NCI-H748 treated with DMSO at 0.1 percent for 48 hours (cell line): Measurements from ENCODE around the gene RAP1GAP2.

Experiments used
- DNase-seq: peaks from one replicate; lab custom pipeline; 2025; lab: John Stamatoyannopoulos, UW

Gene RAP1GAP2

DNA sequence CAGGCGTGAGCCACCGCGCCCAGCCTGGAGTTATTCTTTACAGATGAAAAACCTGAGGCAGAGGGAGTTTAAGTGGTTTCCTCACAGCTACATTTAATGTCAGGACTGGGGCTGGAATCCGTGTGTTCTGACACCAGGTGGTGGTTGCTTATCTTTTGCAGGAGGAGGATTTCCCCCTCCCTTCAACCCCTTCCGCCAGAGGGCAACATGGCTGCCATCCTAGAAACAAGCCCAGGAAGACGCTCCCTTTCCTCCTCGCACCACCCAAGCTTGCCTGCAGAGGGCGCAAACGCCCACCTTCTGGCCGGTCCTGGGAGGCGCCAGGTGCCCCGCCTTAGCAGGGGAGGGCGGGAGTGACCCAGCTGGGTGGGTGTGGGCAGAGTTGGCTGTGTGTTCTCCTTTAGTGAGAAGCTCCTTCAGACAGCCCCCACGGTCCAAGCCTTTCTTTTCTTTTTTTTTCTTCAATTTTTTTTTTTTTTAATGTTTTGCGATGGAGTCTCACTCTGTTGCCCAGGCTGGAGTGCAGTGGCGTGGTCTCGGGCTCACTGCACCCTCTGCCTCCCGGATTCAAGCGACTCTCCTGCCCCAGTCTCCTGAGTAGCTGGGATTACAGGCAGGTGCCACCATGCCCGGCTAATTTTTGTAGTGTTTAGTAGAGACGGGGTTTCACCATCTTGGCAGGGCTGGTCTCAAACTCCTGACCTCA, 9.9 kb upstream of the RAP1GAP2 start:
- peak; percentile 90 for DNase-seq

DNA sequence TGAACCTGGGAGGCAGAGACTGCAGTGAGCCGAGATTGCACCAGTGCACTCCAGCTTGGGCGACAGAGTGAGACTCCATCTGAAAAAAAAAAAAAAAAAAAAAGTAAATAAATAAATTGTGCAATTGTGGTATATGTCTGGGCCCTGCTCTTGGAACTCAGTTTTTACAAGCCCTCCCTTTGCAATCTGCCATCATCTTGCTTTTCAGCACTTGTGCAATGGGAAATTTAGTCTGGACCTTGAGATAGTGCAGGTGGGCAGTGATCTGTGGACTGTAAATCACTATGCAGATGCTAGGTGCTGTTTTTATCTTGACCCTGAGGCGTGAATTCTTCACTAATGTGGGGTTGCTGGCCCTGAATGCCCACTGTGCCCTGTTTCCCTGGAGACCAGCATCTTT, 6.5 kb upstream of the RAP1GAP2 start:
- no peak for DNase-seq

DNA sequence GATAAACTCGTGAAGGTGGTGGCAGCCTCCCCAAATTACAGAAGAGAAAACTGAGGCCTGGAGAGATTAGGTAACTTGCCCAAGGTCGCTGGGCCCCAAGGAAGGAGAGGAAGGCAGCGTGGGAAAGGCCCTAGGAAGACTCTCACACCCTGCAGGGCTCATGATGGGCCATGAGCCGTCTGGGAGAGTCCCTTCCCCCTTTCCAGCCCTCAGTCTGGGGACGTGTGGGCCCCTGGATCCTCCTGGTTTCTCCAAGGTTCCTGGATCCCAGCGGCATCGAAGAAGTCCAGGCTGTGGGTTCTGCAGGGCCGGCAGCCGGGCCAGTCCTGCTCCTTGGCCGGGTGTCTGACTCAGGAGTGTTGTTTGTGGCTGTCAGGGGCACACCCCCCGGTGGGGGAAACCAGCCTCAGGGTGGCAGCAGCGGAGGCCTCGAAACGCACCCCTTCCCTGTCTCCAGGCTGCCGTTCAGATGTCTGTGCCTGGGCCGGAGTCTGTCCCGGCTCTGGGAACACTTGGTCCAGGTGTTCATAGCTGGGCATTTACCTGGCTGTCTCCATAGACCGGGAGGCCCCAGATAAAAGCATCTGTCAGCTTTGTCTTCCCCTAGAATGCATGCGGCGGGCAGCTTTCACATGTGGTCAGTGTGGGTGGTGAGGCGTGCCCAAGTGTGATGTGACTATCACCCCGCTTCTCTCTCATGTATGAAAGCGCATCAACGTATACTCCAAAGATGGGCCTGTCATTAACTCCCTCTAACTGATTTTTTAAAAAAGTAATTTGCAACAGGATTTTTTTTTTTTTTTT, 3.7 kb upstream of the RAP1GAP2 start:
- no peak for DNase-seq

DNA sequence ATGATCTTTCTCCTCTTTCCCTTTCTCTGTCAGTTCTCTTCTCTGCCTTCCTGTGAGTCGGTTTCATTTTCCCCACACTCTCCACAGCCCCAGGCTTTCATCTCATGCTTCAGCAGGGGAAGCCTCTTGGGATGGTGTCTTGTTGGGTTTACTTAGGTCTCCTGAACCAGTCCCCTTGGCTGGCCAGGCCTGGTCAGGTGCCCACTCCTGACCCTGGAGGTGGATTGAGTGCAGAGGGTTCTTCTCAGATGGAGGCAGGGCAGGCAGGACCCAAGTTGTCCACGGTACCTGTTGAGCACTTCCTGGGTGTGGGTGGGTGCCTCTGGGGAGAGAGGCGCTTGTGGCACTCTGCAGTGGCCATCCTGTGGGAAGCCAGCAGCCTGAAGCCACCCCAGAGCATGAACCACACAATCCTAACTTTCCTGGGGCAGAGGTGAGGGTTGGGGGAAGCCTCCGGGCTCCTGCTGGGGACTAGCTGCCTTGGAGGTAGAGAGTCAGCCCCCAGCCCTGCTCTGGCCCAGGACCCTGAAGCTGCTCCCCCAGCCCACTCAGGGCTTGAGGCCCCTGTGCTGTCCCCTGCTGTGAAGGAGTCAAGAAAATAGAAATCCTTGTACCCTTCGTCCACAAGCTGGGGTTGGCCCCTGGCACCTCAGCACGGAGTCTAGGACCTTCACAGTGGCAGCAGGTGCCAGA, 2.0 kb upstream of the RAP1GAP2 start:
- no peak for DNase-seq

DNA sequence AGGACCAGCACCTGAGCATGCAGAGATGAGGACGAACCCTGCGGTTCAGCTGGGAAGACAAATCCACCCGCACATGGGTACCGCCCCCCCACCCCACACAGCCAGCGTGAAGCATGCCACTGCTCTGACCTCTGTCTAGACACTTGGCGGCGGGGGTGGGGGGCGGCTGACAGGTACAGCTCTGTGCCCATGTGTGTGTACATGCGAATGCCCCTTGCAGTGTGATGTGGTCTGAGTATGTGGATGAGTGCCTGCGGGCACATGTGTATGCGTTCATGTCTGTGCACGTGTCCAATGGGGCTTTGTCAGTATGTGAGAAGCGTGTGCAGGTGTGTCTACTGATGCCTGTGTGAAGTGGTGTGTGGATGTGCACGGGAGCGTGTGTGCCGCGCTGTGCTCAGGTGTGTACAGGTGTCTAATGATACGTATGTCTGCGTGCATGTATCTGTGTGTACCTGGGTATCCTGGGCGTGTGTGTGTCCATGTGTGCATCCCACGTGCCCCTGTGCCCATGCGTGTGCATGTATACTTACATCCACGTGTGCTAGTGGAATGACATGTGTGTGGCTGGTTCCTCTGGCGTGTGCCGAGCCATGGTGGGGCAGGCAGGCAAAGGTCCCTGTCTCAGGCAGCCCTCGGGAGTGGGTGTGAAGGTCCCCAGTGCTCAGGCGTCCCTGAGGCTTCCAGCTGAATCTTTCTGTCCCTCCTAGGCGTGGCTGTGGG, 636 bp upstream of the RAP1GAP2 start:
- no peak for DNase-seq

DNA sequence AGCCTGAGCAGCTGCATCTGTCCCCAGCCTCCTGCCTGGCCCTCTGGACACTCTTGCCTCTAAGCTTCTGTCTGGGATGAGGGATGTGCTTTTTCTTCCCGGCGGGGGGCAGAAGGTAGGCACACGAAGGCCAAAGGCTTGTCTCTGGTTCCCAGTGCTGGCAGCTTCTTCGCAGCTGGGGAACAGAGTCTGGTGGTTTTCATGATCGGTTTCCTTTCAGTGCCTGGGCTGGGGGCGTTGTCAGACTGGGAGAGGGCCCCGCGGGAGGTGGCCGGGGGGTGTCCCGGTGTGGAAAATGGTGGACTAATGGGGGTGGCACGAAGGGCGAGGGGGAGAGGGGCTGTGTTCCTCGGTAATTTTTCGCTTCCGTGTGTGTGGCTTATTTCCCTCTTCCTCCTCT, 988 bp downstream of the RAP1GAP2 start:
- DNase-seq, result no peak

DNA sequence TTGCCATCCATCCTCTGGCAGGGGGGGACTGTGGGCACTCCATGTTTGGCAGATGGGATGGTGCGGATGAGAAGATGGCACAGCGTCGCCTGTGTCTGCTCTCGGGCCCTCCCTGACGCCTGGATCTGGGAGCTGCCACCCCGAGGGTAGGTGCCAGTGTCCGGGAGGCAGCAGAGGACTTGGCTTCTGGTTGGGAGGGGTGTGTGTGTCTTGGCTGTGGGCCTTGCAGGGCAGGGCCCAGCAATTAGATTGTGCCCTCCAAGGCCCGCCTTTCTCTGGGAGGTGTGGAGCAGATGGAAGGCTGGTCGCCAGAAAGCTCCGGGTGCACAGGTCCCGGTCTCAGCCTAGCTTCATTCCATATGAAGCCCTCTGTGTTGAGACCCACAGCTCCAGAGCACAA, 1.4 kb downstream of the RAP1GAP2 start:
- no peak for DNase-seq

DNA sequence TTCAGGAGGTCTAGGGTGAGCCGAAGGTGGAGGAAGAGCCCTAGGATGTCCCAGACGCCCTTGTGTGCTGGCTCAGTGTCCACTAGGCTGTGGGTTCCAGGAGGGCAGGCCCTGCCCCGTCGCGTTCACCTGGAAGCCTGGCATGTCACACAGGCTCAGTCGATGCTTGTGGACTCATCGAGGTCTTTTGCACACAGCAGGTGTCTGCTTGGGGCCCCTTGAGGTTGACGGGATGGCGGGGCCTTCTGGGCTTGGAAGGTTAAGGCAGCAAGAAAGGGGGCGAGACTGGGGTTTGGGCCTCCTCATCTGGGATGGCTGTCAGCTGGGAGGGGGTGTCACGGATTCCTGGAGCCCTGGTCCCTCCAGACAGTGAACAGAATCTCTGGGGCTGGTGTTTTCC, 1.9 kb downstream of the RAP1GAP2 start:
- DNase-seq, result no peak

DNA sequence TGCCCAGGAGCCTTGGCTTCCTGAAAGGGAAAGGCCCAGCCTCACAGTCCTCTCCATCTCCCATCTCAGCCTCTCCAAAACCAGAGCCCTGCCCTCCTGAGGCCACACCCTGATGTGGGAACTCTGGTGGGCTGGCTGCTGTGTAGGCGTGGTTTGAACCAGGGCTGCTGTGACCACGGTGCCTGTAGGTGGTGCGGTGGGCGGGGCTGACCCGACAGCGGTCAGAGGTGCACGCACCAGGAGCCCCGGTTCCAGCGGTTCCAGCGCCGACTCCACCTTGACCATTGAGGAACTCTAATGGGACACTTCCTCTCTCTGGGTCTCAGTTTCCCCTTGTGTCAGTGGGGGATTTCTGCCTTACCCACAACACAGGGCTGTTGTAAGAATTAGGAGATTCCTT, 2.4 kb downstream of the RAP1GAP2 start:
- DNase-seq, result no peak

DNA sequence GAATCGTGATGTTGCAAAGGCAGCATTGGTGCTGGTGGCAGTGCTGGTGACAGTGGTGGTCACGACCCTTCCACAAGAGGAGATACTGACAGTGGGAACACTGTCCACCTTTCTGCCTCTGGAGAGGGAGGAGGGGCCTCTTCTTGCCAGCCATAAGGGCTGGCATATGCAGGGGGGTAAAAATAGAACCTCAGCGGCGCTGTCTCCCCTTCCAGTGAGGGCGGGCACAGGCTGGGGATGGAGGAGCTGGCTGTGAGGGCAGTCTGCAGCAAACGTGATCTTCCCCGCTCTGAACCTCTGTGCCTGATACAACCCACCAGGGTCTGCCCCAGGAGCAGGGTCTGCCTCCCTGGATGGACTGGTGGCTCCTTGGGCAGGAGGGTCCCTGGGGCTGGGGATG, 3.4 kb downstream of the RAP1GAP2 start:
- DNase-seq, result no peak

DNA sequence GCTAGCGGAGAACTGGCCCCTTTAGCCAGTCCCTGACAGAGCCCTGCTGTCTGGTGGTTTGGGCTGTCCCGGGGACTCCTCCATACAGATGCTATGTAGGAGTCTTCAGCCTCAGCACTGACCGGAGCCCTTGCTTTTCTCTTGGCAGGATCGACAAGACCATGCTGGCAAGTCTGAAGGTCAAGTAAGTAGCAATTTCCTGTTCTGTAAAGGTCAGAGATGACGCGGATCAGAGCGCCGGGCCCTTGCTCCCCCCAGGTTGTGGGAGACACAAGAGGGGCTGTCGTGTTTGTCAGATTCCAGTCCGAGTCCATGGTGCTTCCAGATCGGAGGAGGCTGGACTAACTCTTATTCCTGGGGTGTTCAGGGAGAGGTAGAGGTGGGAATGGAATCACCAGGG, 4.1 kb downstream of the RAP1GAP2 start:
- DNase-seq, result no peak

DNA sequence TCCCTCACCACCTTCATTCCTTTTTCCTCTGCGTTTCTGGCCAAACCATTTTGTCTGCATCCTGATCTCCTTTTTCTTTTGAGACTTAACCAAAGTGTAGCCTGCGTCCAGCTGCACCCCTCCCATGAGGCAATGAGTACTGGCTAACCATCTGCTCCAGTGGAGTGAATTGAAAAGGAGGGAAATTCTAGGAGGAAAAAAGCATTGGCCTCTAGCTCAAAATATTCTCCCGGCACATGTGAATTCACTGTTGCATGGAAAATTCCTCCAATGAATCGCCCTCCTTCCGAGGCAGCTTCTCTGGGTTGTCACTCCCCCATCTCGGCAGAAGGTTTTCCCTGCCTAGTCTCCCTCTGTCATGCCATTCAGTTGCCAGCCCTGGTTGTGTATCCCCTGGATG, 5.6 kb downstream of the RAP1GAP2 start:
- no peak for DNase-seq

DNA sequence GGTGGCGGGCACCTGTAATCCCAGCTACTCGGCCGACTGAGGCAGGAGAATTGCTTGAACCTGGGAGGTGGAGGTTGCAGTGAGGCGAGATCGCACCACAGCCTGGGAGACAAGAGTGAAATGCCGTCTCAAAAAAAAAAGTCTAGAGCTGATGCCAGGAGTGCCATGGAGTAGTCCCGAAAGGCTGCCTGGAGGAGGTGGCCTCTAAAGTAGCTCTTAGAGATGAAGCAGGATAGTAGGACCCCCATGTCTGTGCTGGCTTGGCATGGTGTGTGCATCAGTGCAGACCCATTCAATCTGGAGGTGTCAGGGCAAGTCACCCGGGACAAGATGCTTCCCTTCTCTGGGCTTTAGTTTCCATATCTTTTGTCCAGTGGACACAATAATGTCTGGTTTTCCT, 6.3 kb downstream of the RAP1GAP2 start:
- no peak for DNase-seq

DNA sequence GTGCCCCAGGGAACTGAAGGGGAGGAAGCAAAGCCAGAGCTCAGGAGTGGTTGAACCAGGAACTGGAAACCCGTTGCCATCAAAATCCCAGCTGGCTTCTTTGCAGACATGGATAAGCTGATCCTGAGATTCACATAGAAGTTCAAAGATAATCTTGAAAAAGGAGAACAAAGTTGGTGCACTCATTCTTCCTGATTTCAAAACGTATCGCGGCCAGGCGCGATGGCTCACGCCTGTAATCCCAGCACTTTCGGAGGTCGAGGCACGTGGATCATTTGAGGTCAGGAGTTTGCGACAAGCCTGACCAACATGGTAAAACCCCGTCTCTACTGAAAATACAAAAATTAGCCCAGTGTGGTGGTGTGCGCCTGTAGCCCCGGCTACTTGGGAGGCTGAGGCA, 7.1 kb downstream of the RAP1GAP2 start:
- DNase-seq, result no peak

DNA sequence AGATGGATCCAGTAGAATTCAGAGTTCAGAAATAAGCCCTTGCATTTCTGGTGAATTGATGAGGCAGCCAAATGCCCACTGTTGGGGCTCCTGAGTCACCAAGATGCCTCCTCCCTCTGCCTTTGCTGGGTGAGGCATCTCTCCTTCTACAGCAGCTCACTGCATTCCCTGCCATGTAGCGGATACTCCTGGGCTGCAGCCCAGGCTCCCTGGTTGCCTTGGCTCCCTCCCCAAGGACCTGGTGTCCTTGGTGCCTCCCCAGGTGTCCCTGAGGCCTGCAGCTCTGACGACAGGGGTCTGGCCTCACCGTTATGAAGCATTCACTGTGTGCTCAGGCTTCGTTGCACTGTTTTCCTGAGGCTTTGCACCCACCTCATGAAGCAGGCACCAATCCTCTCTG, 7.7 kb downstream of the RAP1GAP2 start:
- no peak for DNase-seq

DNA sequence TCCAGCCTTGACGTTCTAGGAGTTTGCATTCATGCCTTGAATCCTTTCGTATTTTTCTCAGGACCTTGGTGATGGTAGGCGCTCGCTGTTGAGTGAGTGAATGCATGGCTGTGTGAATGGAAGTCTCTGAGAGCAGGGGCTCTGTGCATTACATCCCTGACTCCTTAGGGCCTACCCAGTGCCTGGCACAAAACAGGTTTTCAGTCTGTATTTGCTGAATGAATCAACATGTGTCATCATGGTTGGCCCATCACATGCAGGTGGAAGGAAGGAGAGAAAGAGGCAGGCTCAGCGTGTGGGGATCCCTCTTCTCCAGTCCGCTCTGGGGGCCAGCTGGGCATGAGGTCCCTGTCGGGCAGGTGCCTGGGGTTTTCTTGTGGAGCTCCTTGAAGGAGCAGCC, 8.7 kb downstream of the RAP1GAP2 start:
- no peak for DNase-seq

DNA sequence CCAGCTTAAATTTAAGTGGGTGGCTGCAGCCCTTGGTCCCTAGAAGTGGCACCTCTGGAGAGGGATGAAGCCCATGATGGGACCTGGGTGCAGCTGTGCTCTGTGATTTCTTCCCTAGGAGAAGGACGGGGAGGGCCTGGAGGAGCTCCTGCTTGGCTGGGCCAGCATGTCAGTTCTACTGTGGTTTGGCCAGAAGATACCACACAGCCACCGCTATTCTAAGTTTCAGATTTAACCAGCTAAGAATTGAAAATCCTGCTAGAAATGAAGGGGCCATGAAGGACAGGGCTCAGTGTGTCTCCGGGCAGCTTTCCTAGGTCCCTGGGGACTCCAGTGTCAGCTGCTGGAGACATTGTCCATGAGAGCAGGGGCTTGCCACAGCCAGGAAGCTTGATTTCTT, 9.7 kb downstream of the RAP1GAP2 start:
- no peak for DNase-seq

DNA sequence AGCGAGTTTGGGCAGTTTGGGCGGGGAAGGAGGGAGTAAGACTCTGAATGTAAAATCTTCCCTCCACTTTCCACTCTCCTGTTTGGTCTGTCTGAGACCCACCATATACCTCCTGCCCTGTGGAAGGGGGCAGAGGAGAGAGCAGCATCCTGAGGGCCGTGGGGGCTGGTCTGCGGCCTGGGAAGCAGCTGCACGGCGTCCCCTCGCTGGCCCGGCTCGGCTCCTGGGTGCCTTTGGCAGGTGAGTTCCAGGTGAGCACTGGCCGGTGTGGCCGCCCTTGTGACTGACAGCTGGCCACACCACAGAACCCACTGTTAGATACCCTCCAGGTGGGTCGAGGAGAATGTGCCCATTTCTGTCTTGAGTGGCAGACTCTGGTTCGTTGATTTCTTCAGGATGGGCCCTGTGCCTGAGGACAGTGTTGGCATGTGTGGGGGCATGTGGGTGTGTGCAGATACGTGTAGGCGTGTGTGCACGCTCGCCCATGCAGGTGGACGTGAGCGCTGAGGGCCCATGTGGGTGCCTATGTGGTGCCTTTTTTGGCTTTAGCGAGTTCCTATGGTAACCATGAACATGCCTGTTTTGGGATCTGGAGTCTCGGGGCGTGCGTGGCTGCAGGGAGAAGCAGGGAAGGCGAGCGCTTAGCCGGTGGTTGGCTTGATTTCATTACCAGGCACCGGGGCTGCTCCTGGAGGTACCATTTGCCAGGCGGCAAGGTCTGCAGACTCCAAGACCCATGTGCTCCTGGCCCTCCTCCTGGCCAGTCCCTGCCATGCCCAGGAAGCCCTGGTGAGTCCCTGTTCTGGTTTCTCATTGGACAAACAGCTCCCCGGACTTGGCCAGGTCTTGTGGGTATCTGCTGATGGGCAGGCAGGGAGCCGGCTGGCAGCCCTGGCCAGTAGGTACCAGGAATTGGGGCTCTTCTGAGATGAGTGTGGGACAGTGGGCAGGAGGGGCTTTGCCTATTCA, 12.4 kb downstream of the RAP1GAP2 start:
- DNase-seq, result no peak

DNA sequence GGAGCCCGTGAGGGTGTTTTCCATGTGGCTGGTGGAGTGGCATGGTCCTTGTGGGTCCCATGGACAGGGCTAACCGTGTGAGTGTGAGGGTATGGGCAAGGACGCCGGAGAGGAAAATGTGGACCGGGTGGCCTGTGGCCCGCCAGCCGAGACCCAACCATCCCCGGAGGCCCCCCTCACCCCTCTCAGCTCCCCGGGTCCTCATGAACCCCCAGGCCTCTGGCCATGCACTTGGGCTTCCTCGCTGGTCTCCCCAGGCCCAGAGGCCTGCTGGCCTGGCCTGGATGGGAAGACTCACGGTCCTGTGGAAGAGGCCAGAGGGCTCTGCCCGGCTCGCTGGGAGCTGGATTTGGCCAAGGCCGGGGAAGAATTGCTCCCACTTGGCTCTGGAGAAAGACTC, 13.1 kb downstream of the RAP1GAP2 start:
- no peak for DNase-seq

DNA sequence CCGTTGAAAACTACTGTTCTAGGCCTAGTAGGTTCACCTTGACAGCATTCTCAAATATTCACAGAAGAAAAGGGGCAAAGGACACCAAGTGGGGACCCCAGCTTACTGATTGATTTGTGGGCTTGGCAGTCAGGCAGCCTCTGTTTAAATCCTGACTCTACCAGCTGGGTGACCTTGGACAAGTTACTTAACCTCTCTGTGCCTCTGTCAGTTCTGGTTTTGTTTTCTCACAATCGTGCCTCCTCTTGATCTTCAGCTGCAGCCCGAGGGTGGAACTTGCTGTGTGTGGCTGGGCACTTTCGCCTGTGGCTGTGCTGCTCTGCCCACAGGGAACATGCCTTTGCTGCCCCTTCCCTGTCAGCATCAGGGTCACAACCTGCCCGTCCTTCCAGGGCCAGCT, 17.8 kb downstream of the RAP1GAP2 start:
- no peak for DNase-seq
